Measurements from ENCODE around the gene HM13.

HM13 gene

DNA sequence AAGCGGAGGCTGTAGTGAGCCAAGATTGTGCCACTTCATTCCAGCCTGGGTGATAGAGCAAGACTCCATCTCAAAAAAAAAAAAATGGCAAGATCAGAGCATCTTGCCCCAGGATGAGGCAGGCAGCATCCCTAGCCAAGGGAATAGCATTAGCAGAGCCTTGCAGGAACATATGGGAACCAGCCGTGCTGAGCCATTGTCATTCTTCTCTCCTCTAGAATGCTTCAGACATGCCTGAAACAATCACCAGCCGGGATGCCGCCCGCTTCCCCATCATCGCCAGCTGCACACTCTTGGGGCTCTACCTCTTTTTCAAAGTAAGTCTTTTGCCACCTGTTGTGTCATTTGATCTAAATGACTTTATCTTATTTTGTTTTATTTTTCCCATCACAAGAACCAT is 13.0 kb downstream of the HM13 start:
- no peak overlapping the region for H3K27ac ChIP-seq
- no peak overlapping the region for H2AFZ ChIP-seq
- H3K36me3 ChIP-seq (ENCODE audit: control insufficient read depth, insufficient read depth, low read length) = no peaks in the 10 kb centered on the region
- H3K27me3 ChIP-seq (ENCODE audit: control insufficient read depth, insufficient read depth, low read length) = no peaks in the 10 kb centered on the region
- H3K9ac ChIP-seq = no peak overlapping the region
- peaks cover 30% of the 10 kb centered on the region for H3K79me2 ChIP-seq
- H3K4me1 ChIP-seq = no peaks in the 10 kb centered on the region
- H3K4me3 ChIP-seq (ENCODE audit: low read depth, low read length) = no peak overlapping the region
- TF ChIP-seq, protein P1, sequence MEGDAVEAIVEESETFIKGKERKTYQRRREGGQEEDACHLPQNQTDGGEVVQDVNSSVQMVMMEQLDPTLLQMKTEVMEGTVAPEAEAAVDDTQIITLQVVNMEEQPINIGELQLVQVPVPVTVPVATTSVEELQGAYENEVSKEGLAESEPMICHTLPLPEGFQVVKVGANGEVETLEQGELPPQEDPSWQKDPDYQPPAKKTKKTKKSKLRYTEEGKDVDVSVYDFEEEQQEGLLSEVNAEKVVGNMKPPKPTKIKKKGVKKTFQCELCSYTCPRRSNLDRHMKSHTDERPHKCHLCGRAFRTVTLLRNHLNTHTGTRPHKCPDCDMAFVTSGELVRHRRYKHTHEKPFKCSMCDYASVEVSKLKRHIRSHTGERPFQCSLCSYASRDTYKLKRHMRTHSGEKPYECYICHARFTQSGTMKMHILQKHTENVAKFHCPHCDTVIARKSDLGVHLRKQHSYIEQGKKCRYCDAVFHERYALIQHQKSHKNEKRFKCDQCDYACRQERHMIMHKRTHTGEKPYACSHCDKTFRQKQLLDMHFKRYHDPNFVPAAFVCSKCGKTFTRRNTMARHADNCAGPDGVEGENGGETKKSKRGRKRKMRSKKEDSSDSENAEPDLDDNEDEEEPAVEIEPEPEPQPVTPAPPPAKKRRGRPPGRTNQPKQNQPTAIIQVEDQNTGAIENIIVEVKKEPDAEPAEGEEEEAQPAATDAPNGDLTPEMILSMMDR (IDR thresholded peaks at IDR 0.05) = no peak
- H3K4me2 ChIP-seq (ENCODE audit: low read length) = no peak overlapping the region
- H3K9me3 ChIP-seq (ENCODE audit: control insufficient read depth, low read length) = no peaks in the 10 kb centered on the region

DNA sequence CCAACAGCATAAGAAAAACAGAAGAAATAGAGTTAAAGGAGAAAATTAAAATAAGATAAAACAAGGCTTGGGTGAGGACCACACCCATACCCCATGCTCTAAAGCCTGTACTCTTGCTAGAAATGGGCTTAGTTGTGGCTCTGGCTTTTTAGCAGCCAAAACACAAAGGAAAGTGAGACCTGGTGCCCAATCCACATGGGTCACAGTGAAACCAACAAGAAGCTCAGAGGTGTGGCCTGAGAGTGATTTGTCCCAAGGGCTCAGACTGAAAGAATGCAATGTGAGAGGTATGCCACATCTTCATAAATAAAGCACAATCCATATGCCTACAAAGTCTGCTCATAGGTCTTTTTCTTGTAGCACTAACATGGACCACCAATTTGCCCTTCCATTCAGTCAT is 21.1 kb downstream of the HM13 start:
- H3K9ac ChIP-seq = no peak overlapping the region
- H3K36me3 ChIP-seq (ENCODE audit: control insufficient read depth, insufficient read depth, low read length) = no peaks in the 10 kb centered on the region
- peaks cover 31% of the 10 kb centered on the region for H3K79me2 ChIP-seq
- H3K4me1 ChIP-seq = no peaks in the 10 kb centered on the region
- H3K9me3 ChIP-seq (ENCODE audit: control insufficient read depth, low read length) = no peaks in the 10 kb centered on the region
- H3K4me3 ChIP-seq (ENCODE audit: low read depth, low read length) = no peak overlapping the region
- TF ChIP-seq, protein P1 (IDR thresholded peaks at IDR 0.05) = no peak
- H3K27me3 ChIP-seq (ENCODE audit: control insufficient read depth, insufficient read depth, low read length) = no peaks in the 10 kb centered on the region
- H2AFZ ChIP-seq = no peak overlapping the region
- H3K4me2 ChIP-seq (ENCODE audit: low read length) = no peak overlapping the region
- H3K27ac ChIP-seq = no peak overlapping the region

DNA sequence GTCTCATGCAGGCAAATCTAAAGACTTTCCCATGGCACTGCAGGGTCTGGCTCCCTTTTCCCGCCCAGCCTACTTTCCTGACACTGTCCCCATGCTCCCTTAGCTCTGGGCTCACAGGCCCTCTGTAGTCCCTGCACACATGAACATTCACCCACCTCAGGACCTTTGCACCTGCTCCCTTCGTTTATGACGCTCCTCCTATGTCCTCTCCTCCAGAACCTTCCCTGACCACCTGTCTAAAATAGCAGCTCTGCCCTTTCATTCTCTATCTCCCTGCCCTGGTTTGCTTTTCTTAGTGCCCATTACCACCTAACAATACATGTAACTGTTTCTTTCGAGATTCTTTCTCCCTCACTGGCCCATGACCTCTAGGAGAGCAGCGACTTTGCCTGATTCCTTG is 22.3 kb downstream of the HM13 start:
- Histone ChIP-seq H3K79me2 (peaks cover 22% of the 10 kb centered on the region), H3K9me3 (ENCODE audit: control insufficient read depth, low read length) (no peaks in the 10 kb centered on the region), H2AFZ (no peak overlapping the region), H3K4me3 (ENCODE audit: low read depth, low read length) (no peak overlapping the region), H3K4me2 (ENCODE audit: low read length) (no peak overlapping the region), H3K4me1 (no peaks in the 10 kb centered on the region), H3K36me3 (ENCODE audit: control insufficient read depth, insufficient read depth, low read length) (no peaks in the 10 kb centered on the region), H3K9ac (no peak overlapping the region), H3K27ac (no peak overlapping the region), H3K27me3 (ENCODE audit: control insufficient read depth, insufficient read depth, low read length) (no peaks in the 10 kb centered on the region)
- TF ChIP-seq, protein P1 (IDR thresholded peaks at IDR 0.05) = no peak

DNA sequence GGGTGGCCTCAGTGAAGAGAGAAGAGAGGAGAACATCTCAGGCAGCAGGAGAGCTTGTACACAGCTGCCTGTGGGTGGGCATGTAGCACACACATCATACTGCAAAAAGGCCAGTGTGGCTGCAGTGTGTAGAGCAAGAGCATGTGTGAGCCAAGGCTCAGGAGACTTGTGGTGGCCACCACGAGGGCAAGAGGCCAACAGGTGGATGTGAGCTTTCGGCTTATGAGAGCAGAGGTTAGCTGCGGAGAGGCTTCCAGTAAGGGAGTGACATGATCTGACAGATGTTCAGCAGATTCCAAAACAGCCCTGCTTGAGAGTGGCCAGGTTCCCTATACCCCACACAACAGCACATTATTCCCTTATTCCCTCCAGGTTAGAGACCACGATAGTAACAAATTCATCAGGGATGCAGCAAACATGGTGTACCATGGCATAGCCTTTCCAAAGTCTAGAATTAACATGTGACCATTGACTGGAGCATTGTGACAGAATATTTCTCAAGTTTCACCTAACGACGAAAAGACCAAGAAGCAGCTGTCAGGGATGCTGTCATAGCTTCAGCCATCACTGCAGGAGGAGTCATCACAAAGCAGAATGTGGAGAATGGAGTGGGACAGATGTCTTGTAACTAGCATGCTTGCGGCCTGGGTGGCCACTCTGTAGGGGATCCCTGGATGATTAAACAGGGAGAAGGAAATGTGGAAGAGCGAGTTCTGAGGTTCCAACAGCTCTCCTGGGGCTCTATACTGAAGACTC is 23.1 kb downstream of the HM13 start:
- H3K4me3 ChIP-seq (ENCODE audit: low read depth, low read length) = no peak overlapping the region
- H2AFZ ChIP-seq = no peak overlapping the region
- no peaks in the 10 kb centered on the region for H3K4me1 ChIP-seq
- H3K27ac ChIP-seq = no peak overlapping the region
- no peak overlapping the region for H3K9ac ChIP-seq
- H3K4me2 ChIP-seq (ENCODE audit: low read length) = no peak overlapping the region
- TF ChIP-seq, protein P1 (IDR thresholded peaks at IDR 0.05) = no peak
- no peaks in the 10 kb centered on the region for H3K27me3 ChIP-seq (ENCODE audit: control insufficient read depth, insufficient read depth, low read length)
- H3K36me3 ChIP-seq (ENCODE audit: control insufficient read depth, insufficient read depth, low read length) = no peaks in the 10 kb centered on the region
- no peaks in the 10 kb centered on the region for H3K9me3 ChIP-seq (ENCODE audit: control insufficient read depth, low read length)
- peaks cover 18% of the 10 kb centered on the region for H3K79me2 ChIP-seq

DNA sequence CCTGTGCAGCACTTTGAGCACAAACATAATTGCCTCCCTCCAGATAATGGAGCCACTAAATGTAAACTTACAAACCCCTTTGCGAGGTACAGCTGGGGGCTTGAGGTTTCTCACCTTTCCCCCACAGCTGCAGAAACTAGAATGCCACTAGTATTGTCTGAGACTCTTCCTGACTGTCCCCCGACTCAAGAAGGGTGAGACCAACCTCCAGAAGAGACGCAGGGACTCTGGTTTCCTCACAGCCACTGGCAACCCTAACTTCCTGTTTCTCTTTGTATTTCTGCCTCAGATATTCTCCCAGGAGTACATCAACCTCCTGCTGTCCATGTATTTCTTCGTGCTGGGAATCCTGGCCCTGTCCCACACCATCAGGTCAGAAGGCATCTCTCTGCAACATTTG is 23.6 kb downstream of the HM13 start:
- no peak overlapping the region for H3K4me2 ChIP-seq (ENCODE audit: low read length)
- no peak overlapping the region for H3K9ac ChIP-seq
- no peak overlapping the region for H3K4me3 ChIP-seq (ENCODE audit: low read depth, low read length)
- TF ChIP-seq, protein P1 (IDR thresholded peaks at IDR 0.05) = no peak
- H3K4me1 ChIP-seq = no peaks in the 10 kb centered on the region
- H2AFZ ChIP-seq = no peak overlapping the region
- H3K27ac ChIP-seq = no peak overlapping the region
- H3K9me3 ChIP-seq (ENCODE audit: control insufficient read depth, low read length) = no peaks in the 10 kb centered on the region
- H3K36me3 ChIP-seq (ENCODE audit: control insufficient read depth, insufficient read depth, low read length) = no peaks in the 10 kb centered on the region
- H3K79me2 ChIP-seq = peaks cover 18% of the 10 kb centered on the region
- H3K27me3 ChIP-seq (ENCODE audit: control insufficient read depth, insufficient read depth, low read length) = no peaks in the 10 kb centered on the region
